Measurements from ENCODE around the gene GPR107. TPM values are rescaled to one million over a fixed set of nuclear protein-coding genes. Genes with fewer than 3 reads are reported as not detected.

The GPR107 gene
- total RNA-seq, 4 donors from 2014 or later: 13.5 to 20.7 (median 17.5) TPM

DNA sequence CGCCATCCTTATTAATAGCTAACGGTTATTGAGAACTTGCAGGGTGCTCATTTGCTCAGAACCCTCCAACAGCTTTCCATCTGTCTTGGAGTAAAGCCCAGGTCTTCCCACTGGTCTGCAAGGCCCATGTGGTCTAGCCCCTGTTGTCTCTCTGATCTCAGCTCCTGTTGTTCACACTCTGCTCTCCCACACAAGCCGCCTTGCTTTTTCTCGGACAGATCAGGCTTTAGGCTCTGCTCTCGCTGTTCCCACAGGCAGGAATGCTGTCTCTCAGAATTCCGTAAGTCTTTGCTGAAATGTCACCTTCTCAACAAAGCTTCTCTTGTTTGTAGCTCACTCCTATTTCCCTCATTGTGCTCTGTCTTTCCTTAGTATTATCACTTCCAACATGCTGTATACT is 34.3 kb downstream of the GPR107 start:
- ATAC-seq (no peak), DNase-seq (no peak)
- intact Hi-C loops (cut with DNase I; ENCODE audit: low total_unique reads) (no loop called here), in situ Hi-C loops (cut with MboI; ENCODE audit: low sequenced_read_pairs in 4 of 4) (loop anchor here in 1 of 4 donors (25.0 kb wide), 1 partner anchor 201 kb away; no protein-coding TSS in a partner anchor)
- Histone ChIP-seq H3K9me3 (no peaks in the 10 kb centered on the region), H3K27me3 (no peaks in the 10 kb centered on the region), H3K27ac (no peak overlapping the region), H3K36me3 (peaks cover 0 to 65% of the 10 kb centered on the region in 2 donors), H3K4me3 (no peak overlapping the region), H3K4me1 (no peaks in the 10 kb centered on the region)
- no peak for TF ChIP-seq POLR2A (IDR thresholded peaks at IDR 0.05)
- TF ChIP-seq, protein P1, sequence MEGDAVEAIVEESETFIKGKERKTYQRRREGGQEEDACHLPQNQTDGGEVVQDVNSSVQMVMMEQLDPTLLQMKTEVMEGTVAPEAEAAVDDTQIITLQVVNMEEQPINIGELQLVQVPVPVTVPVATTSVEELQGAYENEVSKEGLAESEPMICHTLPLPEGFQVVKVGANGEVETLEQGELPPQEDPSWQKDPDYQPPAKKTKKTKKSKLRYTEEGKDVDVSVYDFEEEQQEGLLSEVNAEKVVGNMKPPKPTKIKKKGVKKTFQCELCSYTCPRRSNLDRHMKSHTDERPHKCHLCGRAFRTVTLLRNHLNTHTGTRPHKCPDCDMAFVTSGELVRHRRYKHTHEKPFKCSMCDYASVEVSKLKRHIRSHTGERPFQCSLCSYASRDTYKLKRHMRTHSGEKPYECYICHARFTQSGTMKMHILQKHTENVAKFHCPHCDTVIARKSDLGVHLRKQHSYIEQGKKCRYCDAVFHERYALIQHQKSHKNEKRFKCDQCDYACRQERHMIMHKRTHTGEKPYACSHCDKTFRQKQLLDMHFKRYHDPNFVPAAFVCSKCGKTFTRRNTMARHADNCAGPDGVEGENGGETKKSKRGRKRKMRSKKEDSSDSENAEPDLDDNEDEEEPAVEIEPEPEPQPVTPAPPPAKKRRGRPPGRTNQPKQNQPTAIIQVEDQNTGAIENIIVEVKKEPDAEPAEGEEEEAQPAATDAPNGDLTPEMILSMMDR (IDR thresholded peaks at IDR 0.05 in 4 of 5, conservative IDR thresholded peaks at IDR 0.05 in 1 of 5): no peak

DNA sequence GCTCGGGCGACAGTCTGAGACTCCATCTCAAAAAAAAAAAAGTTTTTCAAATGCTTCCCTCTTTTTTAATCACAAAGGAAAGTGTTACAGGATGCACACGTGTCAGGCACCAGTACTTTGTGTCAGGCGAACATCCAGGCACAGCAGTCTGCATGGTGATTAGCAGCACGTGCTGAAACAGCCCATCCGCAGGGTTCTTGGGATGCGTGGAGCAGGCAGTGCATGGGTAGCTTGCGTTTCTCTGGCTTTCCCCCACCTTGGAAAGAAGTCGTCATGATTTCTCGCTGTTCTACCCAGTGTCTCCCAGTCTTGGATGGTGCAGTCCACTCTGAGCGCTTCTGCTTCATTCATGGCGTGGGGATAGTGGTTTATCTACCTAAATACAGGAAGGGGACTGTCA is 35.4 kb downstream of the GPR107 start:
- TF ChIP-seq, protein P1 (IDR thresholded peaks at IDR 0.05 in 4 of 5, conservative IDR thresholded peaks at IDR 0.05 in 1 of 5): no peak
- TF ChIP-seq POLR2A (IDR thresholded peaks at IDR 0.05): no peak
- ATAC-seq (no peak), DNase-seq (no peak)
- no peak overlapping the region for H3K27ac ChIP-seq
- H3K4me1 ChIP-seq: no peaks in the 10 kb centered on the region
- peaks cover 0 to 66% of the 10 kb centered on the region in 2 donors for H3K36me3 ChIP-seq
- no peaks in the 10 kb centered on the region for H3K9me3 ChIP-seq
- in situ Hi-C loops (cut with MboI; ENCODE audit: low sequenced_read_pairs in 4 of 4) (loop anchor here in 1 of 4 donors (25.0 kb wide), 1 partner anchor 202 kb away; no protein-coding TSS in a partner anchor), intact Hi-C loops (cut with DNase I; ENCODE audit: low total_unique reads) (no loop called here)
- no peak overlapping the region for H3K4me3 ChIP-seq
- H3K27me3 ChIP-seq: no peaks in the 10 kb centered on the region

GRCh38 chr9:130090915-130091314 is 37.2 kb downstream of the GPR107 start:
- Histone ChIP-seq H3K27me3 (no peaks in the 10 kb centered on the region), H3K27ac (no peak overlapping the region), H3K36me3 (peaks cover 0 to 63% of the 10 kb centered on the region in 2 donors), H3K9me3 (no peaks in the 10 kb centered on the region), H3K4me3 (no peak overlapping the region), H3K4me1 (no peaks in the 10 kb centered on the region)
- intact Hi-C loops (cut with DNase I; ENCODE audit: low total_unique reads) (no loop called here), in situ Hi-C loops (cut with MboI; ENCODE audit: low sequenced_read_pairs in 4 of 4) (loop anchor here in 1 of 4 donors (25.0 kb wide), 1 partner anchor 204 kb away; no protein-coding TSS in a partner anchor)
- DNase-seq (no peak), ATAC-seq (no peak)
- TF ChIP-seq POLR2A (IDR thresholded peaks at IDR 0.05): no peak
- TF ChIP-seq, protein P1 (IDR thresholded peaks at IDR 0.05 in 4 of 5, conservative IDR thresholded peaks at IDR 0.05 in 1 of 5): no peak

GRCh38 chr9:130092910-130093309 is 39.2 kb downstream of the GPR107 start:
- in situ Hi-C loops (cut with MboI; ENCODE audit: low sequenced_read_pairs in 4 of 4): loop anchor here in 1 of 4 donors (25.0 kb wide), 1 partner anchor 206 kb away; no protein-coding TSS in a partner anchor
- no peak overlapping the region for H3K4me3 ChIP-seq
- no peaks in the 10 kb centered on the region for H3K9me3 ChIP-seq
- no peak overlapping the region for H3K27ac ChIP-seq
- TF ChIP-seq POLR2A (IDR thresholded peaks at IDR 0.05): no peak
- TF ChIP-seq, protein P1 (IDR thresholded peaks at IDR 0.05 in 4 of 5, conservative IDR thresholded peaks at IDR 0.05 in 1 of 5): no peak
- DNase-seq (no peak), ATAC-seq (no peak)
- H3K36me3 ChIP-seq: peaks cover 0 to 60% of the 10 kb centered on the region in 2 donors
- H3K27me3 ChIP-seq: no peaks in the 10 kb centered on the region
- no peaks in the 10 kb centered on the region for H3K4me1 ChIP-seq
- intact Hi-C loops (cut with DNase I; ENCODE audit: low total_unique reads): no loop called here

- ATAC-seq (no peak), DNase-seq (no peak)
- H3K27ac ChIP-seq: no peak overlapping the region
- TF ChIP-seq POLR2A (IDR thresholded peaks at IDR 0.05): no peak
- TF ChIP-seq, protein P1 (IDR thresholded peaks at IDR 0.05 in 4 of 5, conservative IDR thresholded peaks at IDR 0.05 in 1 of 5): no peak
- intact Hi-C loops (cut with DNase I; ENCODE audit: low total_unique reads) (no loop called here), in situ Hi-C loops (cut with MboI; ENCODE audit: low sequenced_read_pairs in 4 of 4) (loop anchor here in 1 of 4 donors (25.0 kb wide), 1 partner anchor 209 kb away; no protein-coding TSS in a partner anchor)
- H3K36me3 ChIP-seq: peaks cover 3 to 56% of the 10 kb centered on the region in 2 donors
- H3K4me1 ChIP-seq: no peaks in the 10 kb centered on the region
- no peak overlapping the region for H3K4me3 ChIP-seq
- no peaks in the 10 kb centered on the region for H3K9me3 ChIP-seq
- no peaks in the 10 kb centered on the region for H3K27me3 ChIP-seq
Observed at GRCh38 chr9:130095872-130096271, 42.2 kb downstream of the GPR107 start.
